ENCODE measurements around the gene PRPF19. TPM values are rescaled to one million over a fixed set of nuclear protein-coding genes. Genes with fewer than 3 reads are reported as not detected.

The PRPF19 gene
- total RNA-seq, 2 donors from 2014 or later: 42.0 to 52.2 TPM

- Histone ChIP-seq H3K27ac (peak overlapping the region; percentile 94 to 95), H3K4me1 (ENCODE audit: control insufficient read depth in 1 of 2, low read depth in 2 of 2) (peaks cover 12 to 49% of the 10 kb centered on the region in 2 donors), H3K36me3 (no peaks in the 10 kb centered on the region), H3K9me3 (no peaks in the 10 kb centered on the region), H3K27me3 (replicated peaks; ENCODE audit: insufficient read depth) (no peaks in the 10 kb centered on the region), H3K4me3 (peak overlapping the region; percentile 80)
- no peak for ATAC-seq (ENCODE audit: insufficient number of reproducible peaks, low FRiP score, low read depth)
- DNase-seq (ENCODE audit: low spot score): no peak
- TF ChIP-seq, protein P1, sequence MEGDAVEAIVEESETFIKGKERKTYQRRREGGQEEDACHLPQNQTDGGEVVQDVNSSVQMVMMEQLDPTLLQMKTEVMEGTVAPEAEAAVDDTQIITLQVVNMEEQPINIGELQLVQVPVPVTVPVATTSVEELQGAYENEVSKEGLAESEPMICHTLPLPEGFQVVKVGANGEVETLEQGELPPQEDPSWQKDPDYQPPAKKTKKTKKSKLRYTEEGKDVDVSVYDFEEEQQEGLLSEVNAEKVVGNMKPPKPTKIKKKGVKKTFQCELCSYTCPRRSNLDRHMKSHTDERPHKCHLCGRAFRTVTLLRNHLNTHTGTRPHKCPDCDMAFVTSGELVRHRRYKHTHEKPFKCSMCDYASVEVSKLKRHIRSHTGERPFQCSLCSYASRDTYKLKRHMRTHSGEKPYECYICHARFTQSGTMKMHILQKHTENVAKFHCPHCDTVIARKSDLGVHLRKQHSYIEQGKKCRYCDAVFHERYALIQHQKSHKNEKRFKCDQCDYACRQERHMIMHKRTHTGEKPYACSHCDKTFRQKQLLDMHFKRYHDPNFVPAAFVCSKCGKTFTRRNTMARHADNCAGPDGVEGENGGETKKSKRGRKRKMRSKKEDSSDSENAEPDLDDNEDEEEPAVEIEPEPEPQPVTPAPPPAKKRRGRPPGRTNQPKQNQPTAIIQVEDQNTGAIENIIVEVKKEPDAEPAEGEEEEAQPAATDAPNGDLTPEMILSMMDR (IDR thresholded peaks at IDR 0.05): peak; percentile 3
These were observed 8.4 kb upstream of the PRPF19 start for GRCh38 chr11:60914633-60915247.

DNA sequence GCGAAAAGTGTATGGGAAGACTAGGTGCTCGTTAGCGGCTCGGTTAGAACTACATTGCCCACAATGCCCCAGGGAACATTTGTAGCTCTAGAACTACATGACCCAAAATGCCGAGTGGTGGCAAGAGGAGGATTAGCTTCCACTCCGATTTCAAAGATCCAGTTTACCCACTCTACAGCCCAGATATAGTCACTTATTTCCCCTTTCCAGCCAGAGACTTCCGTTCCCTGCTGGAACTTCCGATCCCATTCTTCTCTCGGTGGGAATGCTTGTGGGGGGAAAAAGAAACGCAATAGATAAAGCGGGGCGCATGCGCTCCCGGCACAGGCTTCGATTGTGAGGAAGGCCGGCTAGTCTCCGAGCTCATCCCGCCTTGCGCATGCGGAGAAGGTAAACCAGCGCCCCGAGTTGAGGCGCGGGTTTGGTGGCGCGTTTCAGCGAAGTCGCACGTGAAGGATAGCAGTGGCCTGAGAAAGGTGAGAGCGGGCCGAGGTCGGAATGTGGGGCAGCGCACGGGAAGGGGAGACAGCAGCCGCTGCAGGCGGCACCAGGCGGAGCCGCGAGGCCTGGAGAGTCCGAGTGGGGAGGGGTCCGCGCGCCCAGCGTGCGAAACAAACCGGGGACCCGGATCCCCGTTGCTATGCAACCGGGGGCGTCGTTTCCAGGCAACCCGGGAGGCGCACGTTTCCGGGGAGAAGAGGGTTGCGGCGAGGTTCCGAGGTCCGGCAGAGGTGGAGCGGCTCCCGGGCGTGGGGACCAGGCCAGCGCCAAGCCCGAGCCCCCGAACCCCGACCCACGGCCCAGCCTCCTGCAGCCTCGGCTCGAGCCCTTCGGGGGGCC is 7.6 kb upstream of the PRPF19 start, which contains the start of gene TMEM109:
TSS of gene TMEM109 (plus strand) at position 366 of the 840 bp plus-strand sequence. CDS start 5,536 bp downstream, outside the sequence.
- TF ChIP-seq, protein P1 (IDR thresholded peaks at IDR 0.05): peak; percentile 5
- Histone ChIP-seq H3K27me3 (replicated peaks; ENCODE audit: insufficient read depth) (no peaks in the 10 kb centered on the region), H3K9me3 (no peaks in the 10 kb centered on the region), H3K27ac (peak within 1 kb of the TSS; percentile 94 to 95), H3K36me3 (no peaks in the 10 kb centered on the region), H3K4me1 (ENCODE audit: control insufficient read depth in 1 of 2, low read depth in 2 of 2) (peaks cover 12 to 45% of the 10 kb centered on the region in 2 donors), H3K4me3 (peak within 1 kb of the TSS; percentile 80)
- DNase-seq (ENCODE audit: low spot score): peak; percentile 42
- peak; percentile 60 for ATAC-seq (ENCODE audit: insufficient number of reproducible peaks, low FRiP score, low read depth)

DNA sequence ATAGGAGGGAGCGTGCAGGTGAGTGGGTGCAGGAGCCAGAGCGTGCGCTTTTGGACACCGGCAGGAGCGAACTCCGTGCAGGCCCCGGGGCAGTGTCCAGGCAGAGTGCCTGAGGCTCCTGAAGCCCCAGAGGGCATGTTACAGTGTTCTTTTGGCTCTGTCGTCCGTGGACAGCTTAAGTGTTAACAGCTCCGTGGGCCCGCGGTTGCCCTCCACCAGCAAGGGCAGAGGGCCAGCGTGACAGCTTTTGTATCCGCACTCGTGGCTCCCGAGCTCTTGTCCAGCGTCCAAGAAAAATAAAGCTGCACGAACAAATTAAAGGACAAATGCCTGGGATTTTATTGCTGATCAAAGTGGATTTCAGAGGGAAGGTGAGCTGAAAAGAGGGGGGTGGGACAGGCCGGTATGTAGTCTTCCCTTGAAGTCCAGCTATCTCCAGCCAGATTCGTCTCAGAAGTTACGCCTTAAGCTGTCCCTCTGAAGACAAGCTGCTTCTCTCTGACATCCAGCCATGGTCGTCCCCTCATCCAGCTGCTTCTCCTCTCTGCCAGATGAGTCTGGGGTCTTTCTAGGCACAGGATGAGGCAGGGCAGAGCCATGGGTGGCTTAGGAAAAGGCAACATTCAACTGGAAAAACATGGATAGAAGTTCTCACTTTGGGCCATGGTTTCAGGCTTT is 6.6 kb upstream of the PRPF19 start:
- ATAC-seq (ENCODE audit: insufficient number of reproducible peaks, low FRiP score, low read depth) (no peak), DNase-seq (ENCODE audit: low spot score) (no peak)
- Histone ChIP-seq H3K9me3 (no peaks in the 10 kb centered on the region), H3K27ac (peak overlapping the region; percentile 94 to 95), H3K4me1 (ENCODE audit: control insufficient read depth in 1 of 2, low read depth in 2 of 2) (peaks cover 12 to 35% of the 10 kb centered on the region in 2 donors), H3K4me3 (peak overlapping the region; percentile 80), H3K27me3 (replicated peaks; ENCODE audit: insufficient read depth) (no peaks in the 10 kb centered on the region), H3K36me3 (no peaks in the 10 kb centered on the region)
- TF ChIP-seq, protein P1 (IDR thresholded peaks at IDR 0.05): no peak

- Histone ChIP-seq H3K27ac (peak overlapping the region in 1 of 2 donors; percentile 94), H3K36me3 (no peaks in the 10 kb centered on the region), H3K27me3 (replicated peaks; ENCODE audit: insufficient read depth) (no peaks in the 10 kb centered on the region), H3K9me3 (no peaks in the 10 kb centered on the region), H3K4me3 (no peak overlapping the region), H3K4me1 (ENCODE audit: control insufficient read depth in 1 of 2, low read depth in 2 of 2) (peaks cover 12 to 29% of the 10 kb centered on the region in 2 donors)
- DNase-seq (ENCODE audit: low spot score): no peak
- TF ChIP-seq, protein P1 (IDR thresholded peaks at IDR 0.05): no peak
- ATAC-seq (ENCODE audit: insufficient number of reproducible peaks, low FRiP score, low read depth): no peak
These were observed 6.0 kb upstream of the PRPF19 start for GRCh38 chr11:60912223-60912850.

Data from thoracic aorta (tissue), 2 donors.